WTC11 (cell line): Measurements from ENCODE around the gene RHOB. TPM values are rescaled to one million over a fixed set of nuclear protein-coding genes. Genes with fewer than 3 reads are reported as not detected.

Experiments
- ATAC-seq: fragments of 200-7000 bp; cut with Tn5 transposase; 2 replicates; pipeline ENCODE4 v1.10.0; 2021; ENCODE audit warnings: mild to moderate bottlenecking, moderate library complexity
- CTCF ChIA-PET: fragments of 300-600 bp; sonication (Branson Sonifier 250); formaldehyde crosslinking; loops from one replicate; lab custom pipeline; 2021; ENCODE audit warnings: antibody characterized with exemption; lab: Charles Lee
- POLR2A ChIA-PET: fragments of 350-600 bp; sonication (Branson Sonifier 250); formaldehyde crosslinking; loops from one replicate; lab custom pipeline; 2021; ENCODE audit warnings: antibody characterized with exemption; lab: Charles Lee
- DNase-seq: peaks from one replicate; pipeline ENCODE4 v3.0.0; 2021; ENCODE audit warnings: low spot score
- H3K27ac Mint-ChIP-seq: 2 replicates; pipeline ENCODE4 v1.8.0; 2021; ENCODE audit warnings: mixed read lengths
- H3K27me3 Mint-ChIP-seq: 2 replicates; pipeline ENCODE4 v1.8.0; 2021; ENCODE audit warnings: low read depth, mild to moderate bottlenecking, moderate library complexity, mixed read lengths
- H3K36me3 Mint-ChIP-seq: 2 replicates; pipeline ENCODE4 v1.8.0; 2021; ENCODE audit warnings: mixed read lengths
- H3K4me1 Mint-ChIP-seq: 2 replicates; pipeline ENCODE4 v1.8.0; 2022; ENCODE audit warnings: mixed read lengths
- H3K4me3 Mint-ChIP-seq: 2 replicates; pipeline ENCODE4 v1.8.0; 2021; ENCODE audit warnings: mild to moderate bottlenecking, moderate library complexity, mixed read lengths
- H3K9me3 Mint-ChIP-seq: 2 replicates; pipeline ENCODE4 v1.8.0; 2021; ENCODE audit warnings: mixed read lengths
- CREB1 ChIP-seq: sonication (generic); formaldehyde crosslinking; IDR thresholded peaks from 2 replicates; pipeline ENCODE4 v1.8.0; 2023; ENCODE audit warnings: mild to moderate bottlenecking, missing genetic modification reagents
- ETV6 ChIP-seq: sonication (generic); formaldehyde crosslinking; IDR thresholded peaks from 2 replicates; pipeline ENCODE4 v1.8.1; 2022; ENCODE audit warnings: mild to moderate bottlenecking, missing genetic modification reagents
- GABPB1 ChIP-seq: sonication (generic); formaldehyde crosslinking; IDR thresholded peaks from 2 replicates; pipeline ENCODE4 v1.8.1; 2023; ENCODE audit warnings: mild to moderate bottlenecking, missing genetic modification reagents
- NFATC4 ChIP-seq: fragments of 250-450 bp; sonication (Bioruptor Pico); IDR thresholded peaks from 2 replicates; pipeline ENCODE4 v1.9.0; 2021; ENCODE audit warnings: mild to moderate bottlenecking
- SMAD3 ChIP-seq: sonication (generic); formaldehyde crosslinking; IDR thresholded peaks from 2 replicates; pipeline ENCODE4 v1.8.0; 2022; ENCODE audit warnings: missing genetic modification reagents, mild to moderate bottlenecking, borderline replicate concordance
- SP1 ChIP-seq: sonication (generic); formaldehyde crosslinking; conservative IDR thresholded peaks from 2 replicates; pipeline ENCODE4 v1.8.1; 2022; ENCODE audit warnings: missing genetic modification reagents
- ZNF423 ChIP-seq: fragments of 250-450 bp; sonication (Bioruptor Pico); IDR thresholded peaks from 2 replicates; pipeline ENCODE4 v2.1.2; 2022; ENCODE audit warnings: mild to moderate bottlenecking, moderate library complexity
- total RNA-seq: library from RNA; stranded (reverse); gene quantifications from 3 replicates; pipeline ENCODE4 v1.2.3, GENCODE V29; 2021
- TF ChIP-seq, protein P1 (sequence below): fragments of 200-600 bp; IDR thresholded peaks from 2 replicates; pipeline ENCODE4 v1.8.0; 2022; ENCODE audit warnings: antibody characterized with exemption
- TF ChIP-seq, protein P2 (sequence below): sonication (generic); formaldehyde crosslinking; IDR thresholded peaks from 2 replicates; pipeline ENCODE4 v1.8.1; 2022; ENCODE audit warnings: mild to moderate bottlenecking, missing genetic modification reagents, moderate library complexity, borderline replicate concordance
- TF ChIP-seq, protein P3 (sequence below): sonication (generic); formaldehyde crosslinking; IDR thresholded peaks from 2 replicates; pipeline ENCODE4 v1.8.1; 2023; ENCODE audit warnings: mild to moderate bottlenecking, missing genetic modification reagents
- TF ChIP-seq, protein P4 (sequence below): sonication (generic); formaldehyde crosslinking; IDR thresholded peaks from 2 replicates; pipeline ENCODE4 v1.8.1; 2023; ENCODE audit warnings: mild to moderate bottlenecking, moderate library complexity, missing genetic modification reagents
- TF ChIP-seq, protein P5 (sequence below): sonication (generic); formaldehyde crosslinking; IDR thresholded peaks from 2 replicates; pipeline ENCODE4 v1.8.0; 2022; ENCODE audit warnings: missing genetic modification reagents
- TF ChIP-seq, protein P6 (sequence below): sonication (generic); formaldehyde crosslinking; conservative IDR thresholded peaks from 2 replicates; pipeline ENCODE4 v1.8.1; 2023; ENCODE audit warnings: mild to moderate bottlenecking, low read depth, missing genetic modification reagents, moderate library complexity
- TF ChIP-seq, protein P7 (sequence below): sonication (generic); formaldehyde crosslinking; IDR thresholded peaks from 2 replicates; pipeline ENCODE4 v1.8.1; 2022; ENCODE audit warnings: missing genetic modification reagents, borderline replicate concordance
- TF ChIP-seq, protein P8 (sequence below): sonication (generic); formaldehyde crosslinking; IDR thresholded peaks from 2 replicates; pipeline ENCODE4 v1.8.0; 2023; ENCODE audit warnings: mild to moderate bottlenecking, missing genetic modification reagents

RHOB gene
- total RNA-seq, 1 experiment from 2014 or later: 20.4 TPM

DNA sequence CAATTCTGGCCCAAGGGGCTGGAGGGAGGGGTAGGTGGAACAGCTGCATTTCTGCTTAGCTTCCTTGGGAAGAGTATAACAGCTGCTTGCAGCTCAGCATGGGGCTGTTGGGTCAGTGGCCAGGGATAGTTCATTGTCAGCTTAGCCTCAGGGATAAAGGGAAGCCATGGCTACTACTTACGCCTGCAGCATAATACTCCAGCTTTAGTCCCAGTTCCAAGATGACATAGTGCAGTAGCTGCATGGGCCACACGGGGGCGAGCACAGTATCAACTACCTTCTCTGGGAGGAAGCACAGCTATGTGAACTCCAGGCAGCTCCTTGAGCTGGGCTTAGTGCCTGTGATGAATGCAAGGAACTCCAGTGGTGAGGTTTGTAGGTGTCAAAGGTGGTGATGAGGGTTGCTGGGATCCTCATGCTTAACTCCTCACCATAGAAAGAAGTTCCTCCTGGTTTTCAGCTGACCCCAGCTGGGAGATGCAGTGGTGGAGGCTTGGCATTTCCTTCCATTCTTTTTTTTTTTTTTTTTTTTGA lies 35.4 kb upstream of the RHOB start:
- peaks cover 6% of the 10 kb centered on the region for H3K27me3 Mint-ChIP-seq
- no peaks in the 10 kb centered on the region for H3K4me1 Mint-ChIP-seq
- CTCF ChIA-PET: interaction anchor here (0.6 to 4.3 kb wide), 52 partner anchors 9 to 366 kb away, joined by 3 to 99 read pairs (median 4); partner anchors contain the start of genes HS1BP3, LAPTM4A and RHOB
- POLR2A ChIA-PET: interaction anchor here (0.6 to 1.4 kb wide), 3 partner anchors 36 to 799 kb away, joined by 3 to 10 read pairs (median 7); partner anchors contain the start of gene RHOB
- peaks cover 30% of the 10 kb centered on the region for H3K9me3 Mint-ChIP-seq
- H3K36me3 Mint-ChIP-seq: peaks cover 15% of the 10 kb centered on the region
- 0 out of 2 replicates have a peak, but pooled peaks have one; percentile 31 for TF ChIP-seq ETV6 (CRISPR knock-in tag)
- TF ChIP-seq, protein P1, sequence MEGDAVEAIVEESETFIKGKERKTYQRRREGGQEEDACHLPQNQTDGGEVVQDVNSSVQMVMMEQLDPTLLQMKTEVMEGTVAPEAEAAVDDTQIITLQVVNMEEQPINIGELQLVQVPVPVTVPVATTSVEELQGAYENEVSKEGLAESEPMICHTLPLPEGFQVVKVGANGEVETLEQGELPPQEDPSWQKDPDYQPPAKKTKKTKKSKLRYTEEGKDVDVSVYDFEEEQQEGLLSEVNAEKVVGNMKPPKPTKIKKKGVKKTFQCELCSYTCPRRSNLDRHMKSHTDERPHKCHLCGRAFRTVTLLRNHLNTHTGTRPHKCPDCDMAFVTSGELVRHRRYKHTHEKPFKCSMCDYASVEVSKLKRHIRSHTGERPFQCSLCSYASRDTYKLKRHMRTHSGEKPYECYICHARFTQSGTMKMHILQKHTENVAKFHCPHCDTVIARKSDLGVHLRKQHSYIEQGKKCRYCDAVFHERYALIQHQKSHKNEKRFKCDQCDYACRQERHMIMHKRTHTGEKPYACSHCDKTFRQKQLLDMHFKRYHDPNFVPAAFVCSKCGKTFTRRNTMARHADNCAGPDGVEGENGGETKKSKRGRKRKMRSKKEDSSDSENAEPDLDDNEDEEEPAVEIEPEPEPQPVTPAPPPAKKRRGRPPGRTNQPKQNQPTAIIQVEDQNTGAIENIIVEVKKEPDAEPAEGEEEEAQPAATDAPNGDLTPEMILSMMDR: peak; percentile 78
- peak; percentile 20; the same call in 1 of the 2 replicates for TF ChIP-seq ZNF423 (CRISPR knock-in tag)
- TF ChIP-seq, protein P2, sequence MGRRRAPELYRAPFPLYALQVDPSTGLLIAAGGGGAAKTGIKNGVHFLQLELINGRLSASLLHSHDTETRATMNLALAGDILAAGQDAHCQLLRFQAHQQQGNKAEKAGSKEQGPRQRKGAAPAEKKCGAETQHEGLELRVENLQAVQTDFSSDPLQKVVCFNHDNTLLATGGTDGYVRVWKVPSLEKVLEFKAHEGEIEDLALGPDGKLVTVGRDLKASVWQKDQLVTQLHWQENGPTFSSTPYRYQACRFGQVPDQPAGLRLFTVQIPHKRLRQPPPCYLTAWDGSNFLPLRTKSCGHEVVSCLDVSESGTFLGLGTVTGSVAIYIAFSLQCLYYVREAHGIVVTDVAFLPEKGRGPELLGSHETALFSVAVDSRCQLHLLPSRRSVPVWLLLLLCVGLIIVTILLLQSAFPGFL (CRISPR knock-in tag): no peak
- DNase-seq (peak; percentile 89), ATAC-seq (peak; percentile 100)
- no peak overlapping the region for H3K4me3 Mint-ChIP-seq
- H3K27ac Mint-ChIP-seq: no peak overlapping the region

DNA sequence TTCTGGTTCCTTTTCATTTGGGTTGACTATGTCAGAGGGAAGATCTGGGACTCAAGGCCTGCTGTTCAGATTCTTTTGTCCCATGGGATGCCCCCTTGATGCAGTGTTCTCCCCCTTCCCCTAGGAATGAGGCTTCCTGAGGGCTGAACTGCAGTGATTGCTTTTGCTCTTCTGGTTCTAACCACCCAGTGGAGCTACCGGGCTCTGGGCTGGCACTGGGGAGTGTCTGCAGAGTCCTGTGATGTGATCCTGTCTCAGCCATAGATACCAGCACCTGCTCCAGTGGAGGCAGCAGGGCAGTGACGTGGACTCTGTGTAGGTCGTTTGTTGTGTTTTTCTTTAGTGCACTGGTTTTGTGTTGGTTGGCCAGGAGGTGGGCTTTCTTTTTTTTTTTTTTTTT lies 32.1 kb upstream of the RHOB start:
- Mint-ChIP-seq H3K36me3 (peaks cover 2% of the 10 kb centered on the region), H3K4me1 (0 out of 2 replicates have a peak, but pooled peaks cover 6% of the 10 kb centered on the region), H3K9me3 (peaks cover 7% of the 10 kb centered on the region), H3K4me3 (no peak overlapping the region), H3K27ac (no peak overlapping the region), H3K27me3 (no peaks in the 10 kb centered on the region)
- POLR2A ChIA-PET: interaction anchor here (1.2 kb wide), 1 partner anchor 32 kb away, joined by 5 read pairs; the partner anchor contains the start of gene RHOB
- no peak for DNase-seq
- no peak for ATAC-seq
- CTCF ChIA-PET: interaction anchor here (0.6 to 2.5 kb wide), 11 partner anchors 8 to 1174 kb away, joined by 3 to 11 read pairs (median 6); partner anchors contain the start of gene RHOB
- TF ChIP-seq NFATC4 (CRISPR knock-in tag): no peak
- TF ChIP-seq, protein P3, sequence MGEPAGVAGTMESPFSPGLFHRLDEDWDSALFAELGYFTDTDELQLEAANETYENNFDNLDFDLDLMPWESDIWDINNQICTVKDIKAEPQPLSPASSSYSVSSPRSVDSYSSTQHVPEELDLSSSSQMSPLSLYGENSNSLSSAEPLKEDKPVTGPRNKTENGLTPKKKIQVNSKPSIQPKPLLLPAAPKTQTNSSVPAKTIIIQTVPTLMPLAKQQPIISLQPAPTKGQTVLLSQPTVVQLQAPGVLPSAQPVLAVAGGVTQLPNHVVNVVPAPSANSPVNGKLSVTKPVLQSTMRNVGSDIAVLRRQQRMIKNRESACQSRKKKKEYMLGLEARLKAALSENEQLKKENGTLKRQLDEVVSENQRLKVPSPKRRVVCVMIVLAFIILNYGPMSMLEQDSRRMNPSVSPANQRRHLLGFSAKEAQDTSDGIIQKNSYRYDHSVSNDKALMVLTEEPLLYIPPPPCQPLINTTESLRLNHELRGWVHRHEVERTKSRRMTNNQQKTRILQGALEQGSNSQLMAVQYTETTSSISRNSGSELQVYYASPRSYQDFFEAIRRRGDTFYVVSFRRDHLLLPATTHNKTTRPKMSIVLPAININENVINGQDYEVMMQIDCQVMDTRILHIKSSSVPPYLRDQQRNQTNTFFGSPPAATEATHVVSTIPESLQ: no peak
- TF ChIP-seq GABPB1 (CRISPR knock-in tag): no peak
- TF ChIP-seq, protein P4, sequence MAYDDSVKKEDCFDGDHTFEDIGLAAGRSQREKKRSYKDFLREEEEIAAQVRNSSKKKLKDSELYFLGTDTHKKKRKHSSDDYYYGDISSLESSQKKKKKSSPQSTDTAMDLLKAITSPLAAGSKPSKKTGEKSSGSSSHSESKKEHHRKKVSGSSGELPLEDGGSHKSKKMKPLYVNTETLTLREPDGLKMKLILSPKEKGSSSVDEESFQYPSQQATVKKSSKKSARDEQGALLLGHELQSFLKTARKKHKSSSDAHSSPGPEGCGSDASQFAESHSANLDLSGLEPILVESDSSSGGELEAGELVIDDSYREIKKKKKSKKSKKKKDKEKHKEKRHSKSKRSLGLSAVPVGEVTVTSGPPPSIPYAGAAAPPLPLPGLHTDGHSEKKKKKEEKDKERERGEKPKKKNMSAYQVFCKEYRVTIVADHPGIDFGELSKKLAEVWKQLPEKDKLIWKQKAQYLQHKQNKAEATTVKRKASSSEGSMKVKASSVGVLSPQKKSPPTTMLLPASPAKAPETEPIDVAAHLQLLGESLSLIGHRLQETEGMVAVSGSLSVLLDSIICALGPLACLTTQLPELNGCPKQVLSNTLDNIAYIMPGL: no peak
- TF ChIP-seq, protein P5, sequence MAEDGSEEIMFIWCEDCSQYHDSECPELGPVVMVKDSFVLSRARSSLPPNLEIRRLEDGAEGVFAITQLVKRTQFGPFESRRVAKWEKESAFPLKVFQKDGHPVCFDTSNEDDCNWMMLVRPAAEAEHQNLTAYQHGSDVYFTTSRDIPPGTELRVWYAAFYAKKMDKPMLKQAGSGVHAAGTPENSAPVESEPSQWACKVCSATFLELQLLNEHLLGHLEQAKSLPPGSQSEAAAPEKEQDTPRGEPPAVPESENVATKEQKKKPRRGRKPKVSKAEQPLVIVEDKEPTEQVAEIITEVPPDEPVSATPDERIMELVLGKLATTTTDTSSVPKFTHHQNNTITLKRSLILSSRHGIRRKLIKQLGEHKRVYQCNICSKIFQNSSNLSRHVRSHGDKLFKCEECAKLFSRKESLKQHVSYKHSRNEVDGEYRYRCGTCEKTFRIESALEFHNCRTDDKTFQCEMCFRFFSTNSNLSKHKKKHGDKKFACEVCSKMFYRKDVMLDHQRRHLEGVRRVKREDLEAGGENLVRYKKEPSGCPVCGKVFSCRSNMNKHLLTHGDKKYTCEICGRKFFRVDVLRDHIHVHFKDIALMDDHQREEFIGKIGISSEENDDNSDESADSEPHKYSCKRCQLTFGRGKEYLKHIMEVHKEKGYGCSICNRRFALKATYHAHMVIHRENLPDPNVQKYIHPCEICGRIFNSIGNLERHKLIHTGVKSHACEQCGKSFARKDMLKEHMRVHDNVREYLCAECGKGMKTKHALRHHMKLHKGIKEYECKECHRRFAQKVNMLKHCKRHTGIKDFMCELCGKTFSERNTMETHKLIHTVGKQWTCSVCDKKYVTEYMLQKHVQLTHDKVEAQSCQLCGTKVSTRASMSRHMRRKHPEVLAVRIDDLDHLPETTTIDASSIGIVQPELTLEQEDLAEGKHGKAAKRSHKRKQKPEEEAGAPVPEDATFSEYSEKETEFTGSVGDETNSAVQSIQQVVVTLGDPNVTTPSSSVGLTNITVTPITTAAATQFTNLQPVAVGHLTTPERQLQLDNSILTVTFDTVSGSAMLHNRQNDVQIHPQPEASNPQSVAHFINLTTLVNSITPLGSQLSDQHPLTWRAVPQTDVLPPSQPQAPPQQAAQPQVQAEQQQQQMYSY (CRISPR knock-in tag): no peak
- TF ChIP-seq, protein P6, sequence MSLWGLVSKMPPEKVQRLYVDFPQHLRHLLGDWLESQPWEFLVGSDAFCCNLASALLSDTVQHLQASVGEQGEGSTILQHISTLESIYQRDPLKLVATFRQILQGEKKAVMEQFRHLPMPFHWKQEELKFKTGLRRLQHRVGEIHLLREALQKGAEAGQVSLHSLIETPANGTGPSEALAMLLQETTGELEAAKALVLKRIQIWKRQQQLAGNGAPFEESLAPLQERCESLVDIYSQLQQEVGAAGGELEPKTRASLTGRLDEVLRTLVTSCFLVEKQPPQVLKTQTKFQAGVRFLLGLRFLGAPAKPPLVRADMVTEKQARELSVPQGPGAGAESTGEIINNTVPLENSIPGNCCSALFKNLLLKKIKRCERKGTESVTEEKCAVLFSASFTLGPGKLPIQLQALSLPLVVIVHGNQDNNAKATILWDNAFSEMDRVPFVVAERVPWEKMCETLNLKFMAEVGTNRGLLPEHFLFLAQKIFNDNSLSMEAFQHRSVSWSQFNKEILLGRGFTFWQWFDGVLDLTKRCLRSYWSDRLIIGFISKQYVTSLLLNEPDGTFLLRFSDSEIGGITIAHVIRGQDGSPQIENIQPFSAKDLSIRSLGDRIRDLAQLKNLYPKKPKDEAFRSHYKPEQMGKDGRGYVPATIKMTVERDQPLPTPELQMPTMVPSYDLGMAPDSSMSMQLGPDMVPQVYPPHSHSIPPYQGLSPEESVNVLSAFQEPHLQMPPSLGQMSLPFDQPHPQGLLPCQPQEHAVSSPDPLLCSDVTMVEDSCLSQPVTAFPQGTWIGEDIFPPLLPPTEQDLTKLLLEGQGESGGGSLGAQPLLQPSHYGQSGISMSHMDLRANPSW: no peak
- TF ChIP-seq, protein P7, sequence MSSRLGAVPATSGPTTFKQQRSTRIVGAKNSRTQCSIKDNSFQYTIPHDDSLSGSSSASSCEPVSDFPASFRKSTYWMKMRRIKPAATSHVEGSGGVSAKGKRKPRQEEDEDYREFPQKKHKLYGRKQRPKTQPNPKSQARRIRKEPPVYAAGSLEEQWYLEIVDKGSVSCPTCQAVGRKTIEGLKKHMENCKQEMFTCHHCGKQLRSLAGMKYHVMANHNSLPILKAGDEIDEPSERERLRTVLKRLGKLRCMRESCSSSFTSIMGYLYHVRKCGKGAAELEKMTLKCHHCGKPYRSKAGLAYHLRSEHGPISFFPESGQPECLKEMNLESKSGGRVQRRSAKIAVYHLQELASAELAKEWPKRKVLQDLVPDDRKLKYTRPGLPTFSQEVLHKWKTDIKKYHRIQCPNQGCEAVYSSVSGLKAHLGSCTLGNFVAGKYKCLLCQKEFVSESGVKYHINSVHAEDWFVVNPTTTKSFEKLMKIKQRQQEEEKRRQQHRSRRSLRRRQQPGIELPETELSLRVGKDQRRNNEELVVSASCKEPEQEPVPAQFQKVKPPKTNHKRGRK (CRISPR knock-in tag): no peak
- no peak for TF ChIP-seq CREB1
- TF ChIP-seq SP1 (CRISPR knock-in tag): no peak
- TF ChIP-seq SMAD3: no peak
- TF ChIP-seq, protein P8, sequence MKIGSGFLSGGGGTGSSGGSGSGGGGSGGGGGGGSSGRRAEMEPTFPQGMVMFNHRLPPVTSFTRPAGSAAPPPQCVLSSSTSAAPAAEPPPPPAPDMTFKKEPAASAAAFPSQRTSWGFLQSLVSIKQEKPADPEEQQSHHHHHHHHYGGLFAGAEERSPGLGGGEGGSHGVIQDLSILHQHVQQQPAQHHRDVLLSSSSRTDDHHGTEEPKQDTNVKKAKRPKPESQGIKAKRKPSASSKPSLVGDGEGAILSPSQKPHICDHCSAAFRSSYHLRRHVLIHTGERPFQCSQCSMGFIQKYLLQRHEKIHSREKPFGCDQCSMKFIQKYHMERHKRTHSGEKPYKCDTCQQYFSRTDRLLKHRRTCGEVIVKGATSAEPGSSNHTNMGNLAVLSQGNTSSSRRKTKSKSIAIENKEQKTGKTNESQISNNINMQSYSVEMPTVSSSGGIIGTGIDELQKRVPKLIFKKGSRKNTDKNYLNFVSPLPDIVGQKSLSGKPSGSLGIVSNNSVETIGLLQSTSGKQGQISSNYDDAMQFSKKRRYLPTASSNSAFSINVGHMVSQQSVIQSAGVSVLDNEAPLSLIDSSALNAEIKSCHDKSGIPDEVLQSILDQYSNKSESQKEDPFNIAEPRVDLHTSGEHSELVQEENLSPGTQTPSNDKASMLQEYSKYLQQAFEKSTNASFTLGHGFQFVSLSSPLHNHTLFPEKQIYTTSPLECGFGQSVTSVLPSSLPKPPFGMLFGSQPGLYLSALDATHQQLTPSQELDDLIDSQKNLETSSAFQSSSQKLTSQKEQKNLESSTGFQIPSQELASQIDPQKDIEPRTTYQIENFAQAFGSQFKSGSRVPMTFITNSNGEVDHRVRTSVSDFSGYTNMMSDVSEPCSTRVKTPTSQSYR: no peak
